Measurements from ENCODE around the gene PARD3B. TPM values are rescaled to one million over a fixed set of nuclear protein-coding genes. Genes with fewer than 3 reads are reported as not detected.

Gene PARD3B
- total and polyA plus RNA-seq, 7 donors: 0.42 to 6.0 (median 4.8) TPM

DNA sequence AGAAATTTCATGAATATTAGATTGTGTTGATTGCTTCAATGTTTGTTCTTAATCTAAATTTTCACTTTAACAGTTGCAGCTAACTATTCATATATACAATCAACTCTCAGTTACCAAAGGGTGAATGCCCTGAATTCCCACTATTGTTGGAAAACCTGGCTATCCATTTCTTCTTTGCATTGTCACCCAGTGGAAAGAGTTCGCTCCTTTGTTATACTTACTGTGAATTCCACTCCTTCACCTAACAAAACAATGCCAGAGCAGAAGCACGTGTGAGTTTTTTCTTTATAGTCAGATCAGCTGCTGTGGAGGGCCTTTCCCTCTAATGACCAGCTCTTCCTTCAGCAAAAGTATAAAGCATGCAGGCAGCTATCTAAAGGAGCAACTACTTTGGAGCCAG is 727.9 kb downstream of the PARD3B start:
- H3K27ac ChIP-seq: no peak overlapping the region
- TF ChIP-seq, protein P1, sequence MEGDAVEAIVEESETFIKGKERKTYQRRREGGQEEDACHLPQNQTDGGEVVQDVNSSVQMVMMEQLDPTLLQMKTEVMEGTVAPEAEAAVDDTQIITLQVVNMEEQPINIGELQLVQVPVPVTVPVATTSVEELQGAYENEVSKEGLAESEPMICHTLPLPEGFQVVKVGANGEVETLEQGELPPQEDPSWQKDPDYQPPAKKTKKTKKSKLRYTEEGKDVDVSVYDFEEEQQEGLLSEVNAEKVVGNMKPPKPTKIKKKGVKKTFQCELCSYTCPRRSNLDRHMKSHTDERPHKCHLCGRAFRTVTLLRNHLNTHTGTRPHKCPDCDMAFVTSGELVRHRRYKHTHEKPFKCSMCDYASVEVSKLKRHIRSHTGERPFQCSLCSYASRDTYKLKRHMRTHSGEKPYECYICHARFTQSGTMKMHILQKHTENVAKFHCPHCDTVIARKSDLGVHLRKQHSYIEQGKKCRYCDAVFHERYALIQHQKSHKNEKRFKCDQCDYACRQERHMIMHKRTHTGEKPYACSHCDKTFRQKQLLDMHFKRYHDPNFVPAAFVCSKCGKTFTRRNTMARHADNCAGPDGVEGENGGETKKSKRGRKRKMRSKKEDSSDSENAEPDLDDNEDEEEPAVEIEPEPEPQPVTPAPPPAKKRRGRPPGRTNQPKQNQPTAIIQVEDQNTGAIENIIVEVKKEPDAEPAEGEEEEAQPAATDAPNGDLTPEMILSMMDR (IDR thresholded peaks at IDR 0.05): no peak

DNA sequence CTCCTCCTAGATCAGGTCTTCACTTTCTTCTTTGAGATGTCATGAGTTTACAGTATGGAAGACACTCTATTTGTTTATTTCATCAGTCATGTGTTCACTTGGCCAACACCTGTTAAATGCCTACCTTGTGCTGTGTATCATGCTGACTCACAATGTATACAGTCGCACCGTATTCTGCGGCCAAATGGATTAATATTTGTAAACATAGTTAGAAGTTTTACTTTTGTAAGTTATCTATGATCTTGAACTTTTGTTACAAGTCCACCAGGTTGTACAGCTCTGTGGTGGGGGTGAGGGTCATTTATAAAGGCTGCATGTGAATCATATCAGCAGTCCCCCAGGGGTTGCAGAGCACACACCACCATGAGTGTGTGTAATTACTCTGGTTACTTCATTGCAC is 728.4 kb downstream of the PARD3B start:
- no peaks in the 10 kb centered on the region for H3K4me1 ChIP-seq
- H3K9me3 ChIP-seq: no peaks in the 10 kb centered on the region
- no peak overlapping the region for H3K4me3 ChIP-seq
- 93 to 95% (median 93%) methylated on average over 3 of the region's 3 CpGs for WGBS, 3 donors
- intact Hi-C loops (cut with DNase I): no loop called here
- ATAC-seq (no peak), DNase-seq (no peak)
- TF ChIP-seq, protein P1 (IDR thresholded peaks at IDR 0.05): no peak
- H3K27ac ChIP-seq: no peak overlapping the region
- no peaks in the 10 kb centered on the region for H3K27me3 ChIP-seq (ENCODE audit: insufficient read depth in 3 of 3, low read length in 2 of 3)
- H3K36me3 ChIP-seq (ENCODE audit: insufficient read depth in 1 of 2, low read depth in 1 of 2): no peaks in the 10 kb centered on the region

More for the DNA sequence above, 727.9 kb downstream of the PARD3B start:
- H3K9me3 ChIP-seq: no peaks in the 10 kb centered on the region
- ATAC-seq (no peak), DNase-seq (no peak)
- 23 to 70% (median 59%) methylated on average over 2 of the region's 2 CpGs for WGBS, 3 donors
- no peaks in the 10 kb centered on the region for H3K4me1 ChIP-seq
- no peaks in the 10 kb centered on the region for H3K27me3 ChIP-seq (ENCODE audit: insufficient read depth in 3 of 3, low read length in 2 of 3)
- intact Hi-C loops (cut with DNase I): no loop called here
- no peaks in the 10 kb centered on the region for H3K36me3 ChIP-seq (ENCODE audit: insufficient read depth in 1 of 2, low read depth in 1 of 2)
- no peak overlapping the region for H3K4me3 ChIP-seq

DNA sequence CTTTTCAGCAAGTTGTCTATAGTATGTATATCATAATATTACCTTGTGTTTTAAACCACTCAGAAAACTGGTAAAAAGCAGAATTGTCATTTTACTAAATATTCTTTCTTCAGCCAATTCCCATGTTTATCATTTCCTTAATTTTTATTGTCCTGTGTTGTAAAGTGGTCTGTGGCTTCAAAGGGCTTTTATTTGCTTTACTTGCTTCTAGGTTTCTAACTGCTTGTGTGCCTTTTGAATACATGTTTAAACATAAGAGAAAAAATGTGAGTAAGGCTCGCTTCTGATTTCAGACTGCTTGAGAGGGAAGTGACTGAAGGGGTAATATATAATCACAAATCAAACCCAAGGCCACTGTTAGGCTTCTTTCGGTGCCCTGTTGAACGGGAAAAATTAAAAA is 729.5 kb downstream of the PARD3B start:
- Histone ChIP-seq H3K9me3 (no peaks in the 10 kb centered on the region), H3K4me3 (no peak overlapping the region), H3K4me1 (no peaks in the 10 kb centered on the region), H3K27ac (no peak overlapping the region), H3K27me3 (ENCODE audit: insufficient read depth in 3 of 3, low read length in 2 of 3) (no peaks in the 10 kb centered on the region), H3K36me3 (ENCODE audit: insufficient read depth in 1 of 2, low read depth in 1 of 2) (no peaks in the 10 kb centered on the region)
- DNase-seq: no peak
- 48 to 68% (median 51%) methylated on average over 3 of the region's 3 CpGs for WGBS, 3 donors
- intact Hi-C loops (cut with DNase I): no loop called here
- no peak for ATAC-seq
- TF ChIP-seq, protein P1 (IDR thresholded peaks at IDR 0.05): no peak

DNA sequence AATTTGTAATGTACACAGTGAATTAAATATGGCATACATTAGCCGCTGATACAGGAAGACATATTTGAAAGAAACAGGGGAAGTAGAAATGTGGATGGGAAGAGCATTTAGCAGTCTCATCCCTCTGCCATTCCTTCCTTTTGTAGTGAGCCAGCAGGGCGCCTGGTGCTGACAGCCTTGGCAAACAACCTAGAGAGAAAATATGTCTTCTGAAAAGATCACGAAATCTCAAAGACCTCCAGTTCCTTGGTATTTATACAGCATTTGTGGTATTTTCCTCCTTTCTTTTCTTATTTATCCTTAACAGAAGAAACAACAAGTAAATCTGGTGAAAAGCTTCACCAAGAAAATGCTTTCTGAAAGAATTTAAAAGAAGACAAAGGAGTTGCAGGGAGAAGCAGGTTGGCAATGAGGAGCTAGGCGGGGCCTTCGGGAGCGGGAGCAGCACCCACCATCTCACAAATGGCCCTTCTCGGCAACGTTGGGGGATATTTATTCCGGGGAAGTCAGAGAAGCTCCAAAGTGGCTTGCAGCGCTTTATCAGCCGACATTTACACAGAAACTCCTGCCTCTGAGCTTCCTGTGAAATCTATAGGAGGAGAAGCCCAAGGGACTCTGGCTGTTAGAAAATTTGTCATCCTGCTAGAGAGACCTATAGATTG is 731.0 kb downstream of the PARD3B start:
- ATAC-seq (no peak), DNase-seq (no peak)
- no peak overlapping the region for H3K27ac ChIP-seq
- no peaks in the 10 kb centered on the region for H3K9me3 ChIP-seq
- TF ChIP-seq, protein P1 (IDR thresholded peaks at IDR 0.05): no peak
- 82 to 83% (median 82%) methylated on average over 11 of the region's 11 CpGs for WGBS, 3 donors
- intact Hi-C loops (cut with DNase I): no loop called here
- H3K4me3 ChIP-seq: no peak overlapping the region
- H3K27me3 ChIP-seq (ENCODE audit: insufficient read depth in 3 of 3, low read length in 2 of 3): no peaks in the 10 kb centered on the region
- no peaks in the 10 kb centered on the region for H3K36me3 ChIP-seq (ENCODE audit: insufficient read depth in 1 of 2, low read depth in 1 of 2)
- H3K4me1 ChIP-seq: no peaks in the 10 kb centered on the region
